Renal cortical epithelial cell (primary cell): ENCODE results near the gene SBK3. TPM values are rescaled to one million over a fixed set of nuclear protein-coding genes. Genes with fewer than 3 reads are reported as not detected.
"Not testable (repeated sequence)": the region's sequence is repeated elsewhere in the genome, so short reads cannot be mapped to it uniquely, and the experiment has no call there.

Experiments
- DNase-seq: peaks from one replicate; pipeline ENCODE4 v3.0.0-alpha.2; 2011; ENCODE audit warnings: low read depth
- total RNA-seq: library from RNA; depleted of rRNA; stranded (reverse); fragments of >200 nt; gene quantifications from 2 replicates; pipeline ENCODE4 v1.2.3, GENCODE V29; 2014

The SBK3 gene, protein sequence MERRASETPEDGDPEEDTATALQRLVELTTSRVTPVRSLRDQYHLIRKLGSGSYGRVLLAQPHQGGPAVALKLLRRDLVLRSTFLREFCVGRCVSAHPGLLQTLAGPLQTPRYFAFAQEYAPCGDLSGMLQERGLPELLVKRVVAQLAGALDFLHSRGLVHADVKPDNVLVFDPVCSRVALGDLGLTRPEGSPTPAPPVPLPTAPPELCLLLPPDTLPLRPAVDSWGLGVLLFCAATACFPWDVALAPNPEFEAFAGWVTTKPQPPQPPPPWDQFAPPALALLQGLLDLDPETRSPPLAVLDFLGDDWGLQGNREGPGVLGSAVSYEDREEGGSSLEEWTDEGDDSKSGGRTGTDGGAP
- total RNA-seq: not detected in 2 replicates

- DNase-seq: no peak
These were observed at the start of gene SBK3 for GRCh38 chr19:55545443-55545842. SBK3 (minus strand) TSS chr19:55545543; CDS start chr19:55545543, 0 bp downstream.

GRCh38 chr19:55593096-55593772 lies 47.9 kb upstream of the SBK3 start:
- no peak for DNase-seq

DNA sequence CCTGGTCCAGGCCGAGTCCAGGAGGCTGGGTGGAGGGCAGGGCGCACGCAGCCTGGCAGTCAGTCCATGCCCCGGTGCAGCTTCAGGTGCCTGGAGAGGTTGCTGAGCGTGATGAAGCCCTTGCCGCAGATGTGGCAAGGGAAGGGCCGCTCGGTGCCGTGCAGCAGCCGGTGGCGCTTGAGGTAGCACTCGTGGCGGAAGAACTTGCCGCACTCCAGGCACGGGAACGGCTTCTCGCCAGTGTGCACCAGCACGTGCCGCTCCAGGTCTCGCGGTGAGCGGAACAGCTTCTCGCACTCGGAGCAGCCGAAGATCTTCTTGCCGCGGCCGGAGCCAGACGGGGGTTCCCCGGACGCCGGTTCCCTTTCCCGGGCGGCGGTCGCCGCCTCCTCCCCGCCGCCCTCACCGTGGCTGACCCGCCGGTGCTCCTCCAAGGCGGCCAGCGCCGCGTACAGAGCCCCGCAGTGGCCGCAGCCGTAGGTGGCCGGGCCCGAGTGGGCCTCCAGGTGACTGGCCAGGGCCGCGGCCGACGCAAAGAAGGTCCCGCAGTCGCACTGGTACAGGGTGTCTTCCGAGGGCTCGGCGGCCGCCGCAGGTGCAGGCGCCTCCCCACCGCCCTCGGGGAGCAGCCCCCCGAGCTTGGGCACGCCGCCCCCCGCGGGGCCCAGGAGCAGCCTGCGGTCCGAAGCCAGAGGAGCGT lies 47.2 kb upstream of the SBK3 start:
- no peak for DNase-seq

- no peak for DNase-seq
These were observed 46.2 kb upstream of the SBK3 start for GRCh38 chr19:55591555-55591954.

DNA sequence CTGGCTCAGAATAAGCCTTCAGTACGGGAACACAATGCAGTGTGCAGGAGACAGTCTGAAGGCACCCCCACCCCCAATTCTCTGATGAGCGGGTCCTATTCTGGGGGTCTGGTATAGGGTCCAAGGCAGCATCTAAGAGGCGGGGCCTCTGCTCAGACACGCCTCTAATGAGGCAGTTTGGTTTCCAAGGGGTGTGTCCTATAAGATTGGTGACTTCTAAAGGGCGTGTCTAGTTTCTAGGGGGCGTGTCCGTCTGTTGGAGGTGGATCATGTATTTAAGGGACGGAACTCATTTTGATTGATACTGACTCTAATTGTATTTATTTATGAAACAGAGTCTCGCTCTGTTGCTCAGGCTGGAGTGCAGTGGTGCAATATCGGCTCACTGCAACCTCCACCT lies 45.3 kb upstream of the SBK3 start:
- no peak for DNase-seq

DNA sequence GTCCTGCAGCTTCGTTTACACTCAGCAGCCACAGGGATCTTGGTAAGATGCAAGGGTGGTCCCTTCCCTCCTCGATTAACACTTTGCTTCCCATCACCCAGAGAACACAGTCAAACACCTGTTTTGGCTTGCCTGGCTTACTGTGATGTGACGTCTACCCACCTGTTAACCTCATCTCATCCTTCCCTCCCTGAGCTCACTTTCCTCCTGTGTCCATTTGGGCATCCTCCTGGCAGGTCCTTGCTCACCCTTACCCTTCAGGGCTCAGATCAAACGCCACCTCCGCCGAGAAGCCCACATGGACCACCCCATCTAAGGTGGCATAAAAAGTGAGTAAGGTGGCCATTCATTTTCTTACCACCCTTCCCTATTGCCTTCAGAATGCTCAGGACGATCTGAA lies 44.8 kb upstream of the SBK3 start:
- DNase-seq: no peak

DNA sequence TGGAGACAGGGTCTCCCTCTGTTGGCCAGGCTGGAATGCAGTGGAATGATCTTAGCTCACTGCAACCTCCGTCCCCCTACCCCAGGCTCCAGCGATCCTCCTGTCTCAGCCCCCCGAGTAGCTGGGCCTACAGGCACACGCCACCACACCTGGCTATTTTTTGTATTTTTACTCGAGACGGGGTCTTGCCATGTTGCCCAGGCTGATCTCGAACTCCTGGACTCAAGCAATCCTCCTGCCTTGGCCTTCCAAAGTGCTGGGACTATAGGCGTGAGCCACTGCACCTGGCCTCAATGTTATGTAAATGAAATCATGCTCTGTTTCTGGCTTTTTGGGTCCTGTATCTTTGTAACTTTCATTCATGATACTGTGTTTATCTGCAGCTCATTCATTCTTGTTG lies 43.4 kb upstream of the SBK3 start:
- no peak for DNase-seq

DNA sequence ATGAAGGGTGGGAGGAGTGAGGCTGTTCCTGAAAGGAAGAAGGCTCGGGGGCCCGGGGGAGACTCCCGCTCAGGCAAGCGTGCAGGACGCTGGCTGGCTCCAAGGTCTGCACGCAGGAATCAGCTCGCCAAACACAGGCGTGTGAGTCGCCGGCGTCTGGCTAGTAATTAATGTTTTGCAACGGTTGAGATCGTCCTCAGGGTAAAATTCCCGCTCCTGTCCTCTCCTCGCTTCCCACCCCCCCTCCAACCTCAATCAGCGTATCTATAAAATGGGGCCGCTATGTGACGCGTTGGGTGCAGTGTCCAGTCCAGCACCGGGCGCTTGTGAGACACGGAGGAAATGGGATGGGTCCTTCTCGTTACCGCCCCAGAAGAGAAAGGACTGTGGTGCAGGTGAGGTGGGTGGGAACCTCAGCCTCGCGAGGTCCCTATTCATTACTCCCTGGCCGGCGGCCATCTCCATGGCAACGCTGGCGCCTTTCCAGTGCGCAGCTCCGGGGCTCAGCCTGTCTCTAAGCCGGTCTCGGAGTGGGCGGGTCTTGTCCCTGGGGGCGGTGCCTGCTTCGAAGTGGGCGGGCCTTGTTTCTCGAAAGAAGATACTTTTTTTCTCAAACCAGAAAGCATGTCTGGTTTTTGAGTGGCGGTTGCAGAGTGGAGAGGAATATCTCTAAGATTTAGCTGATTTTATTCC lies 41.8 kb upstream of the SBK3 start:
- DNase-seq: peak; percentile 93

GRCh38 chr19:55585658-55586339 lies 40.5 kb upstream of the SBK3 start:
- DNase-seq: peak; percentile 74

GRCh38 chr19:55584871-55585270 lies 39.5 kb upstream of the SBK3 start:
- no peak for DNase-seq

DNA sequence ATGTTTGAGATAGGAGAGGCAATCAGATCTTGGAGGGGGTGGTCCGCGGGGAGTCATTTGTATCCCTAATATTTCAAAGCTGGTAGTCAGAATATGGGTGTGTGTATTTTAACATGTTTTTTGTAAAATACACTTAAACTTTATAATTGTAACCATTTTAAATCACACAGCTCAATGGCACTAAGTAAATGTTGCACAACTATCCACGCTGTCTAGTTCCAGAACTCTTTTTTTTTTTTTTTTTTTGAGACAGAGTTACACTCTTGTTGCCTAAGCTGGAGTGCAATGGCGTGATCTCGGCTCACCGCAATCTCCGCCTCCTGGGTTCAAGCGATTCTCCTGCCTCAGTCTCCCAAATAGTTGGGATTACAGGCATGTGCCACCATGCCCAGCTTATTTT lies 38.6 kb upstream of the SBK3 start:
- not testable (repeated sequence) for DNase-seq

- not testable (repeated sequence) for DNase-seq
These were observed 36.9 kb upstream of the SBK3 start for GRCh38 chr19:55582284-55582683.

- peak; percentile 96 for DNase-seq
These were observed 36.5 kb upstream of the SBK3 start for GRCh38 chr19:55581823-55582223.

- no peak for DNase-seq
These were observed 35.9 kb upstream of the SBK3 start for GRCh38 chr19:55581145-55581822.

GRCh38 chr19:55580628-55581144 lies 35.3 kb upstream of the SBK3 start, which contains the start of gene ZNF579:
ZNF579 (minus strand) TSS chr19:55580848; CDS start chr19:55579639, 1,209 bp downstream.
- DNase-seq: peak; percentile 68

DNA sequence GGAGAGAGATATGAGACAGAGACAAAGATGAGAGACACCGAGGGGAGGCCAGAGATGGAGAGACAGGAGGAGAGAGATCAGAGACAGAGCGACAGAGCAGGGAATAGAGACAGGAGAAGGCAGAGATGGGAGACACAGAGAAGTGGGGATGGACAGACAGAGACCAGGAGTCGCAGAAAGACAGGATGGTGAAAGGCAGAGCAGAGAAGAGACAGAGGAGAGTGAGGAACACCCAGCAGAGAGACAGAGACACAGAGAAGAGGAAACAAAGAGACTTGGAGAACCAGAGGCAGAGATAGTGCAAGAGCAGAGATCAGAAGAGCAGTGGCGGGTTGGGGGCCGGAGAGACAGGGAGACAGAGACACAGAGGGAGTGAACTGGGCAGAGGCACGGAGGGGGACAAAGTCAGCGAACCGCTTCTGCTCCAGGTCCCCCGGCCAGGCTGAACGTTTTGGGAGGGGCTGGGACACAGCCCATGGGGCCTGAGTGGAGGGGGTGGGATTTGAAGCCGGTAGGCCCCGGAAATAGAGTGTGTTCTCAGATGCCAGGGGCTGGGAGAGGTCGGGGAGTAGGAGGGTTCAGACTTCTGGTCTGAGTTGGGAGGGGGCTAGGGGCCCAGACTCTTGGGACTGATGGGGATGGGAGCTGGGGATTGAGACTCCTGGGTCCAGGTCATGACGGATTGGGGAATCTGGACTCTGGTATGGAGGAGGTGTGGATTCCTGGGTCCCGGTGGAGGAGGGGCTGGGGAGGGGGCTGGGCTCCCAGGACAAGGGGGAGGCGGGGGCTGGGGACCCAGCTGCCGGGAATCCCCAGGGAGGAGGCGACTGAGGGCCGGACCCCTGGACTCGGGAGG lies 34.7 kb upstream of the SBK3 start:
- no peak for DNase-seq

GRCh38 chr19:55578761-55579747 lies 33.7 kb upstream of the SBK3 start:
- DNase-seq: no peak

- no peak for DNase-seq
These were observed 32.9 kb upstream of the SBK3 start for GRCh38 chr19:55578031-55578760.
